GM23338 (cell line): ENCODE results near the gene CNTN3. TPM values are rescaled to one million over a fixed set of nuclear protein-coding genes. Genes with fewer than 3 reads are reported as not detected.

Experiments used
- ATAC-seq: fragments of 200-7000 bp; cut with Tn5 transposase; 3 replicates; pipeline ENCODE4 v1.9.1; 2020
- DNase-seq: peaks from one replicate; pipeline ENCODE4 v3.0.0-alpha.2; 2015; ENCODE audit warnings: low spot score
- H2AFZ ChIP-seq: fragments of 200-600 bp; sonication (generic); 2 replicates; pipeline ENCODE4 v1.8.0; 2016; ENCODE audit warnings: antibody characterized with exemption, mild to moderate bottlenecking, moderate library complexity
- H3F3A ChIP-seq: fragments of 200-600 bp; sonication (generic); replicated peaks from 2 replicates; pipeline ENCODE4 v1.8.0; 2017; ENCODE audit warnings: antibody characterized with exemption, mixed run types, low read depth
- H3K27ac ChIP-seq: fragments of 200-600 bp; sonication (generic); 2 replicates; pipeline ENCODE4 v1.6.1; 2016; ENCODE audit warnings: low read depth
- H3K27me3 ChIP-seq: fragments of 200-600 bp; sonication (generic); 2 replicates; pipeline ENCODE4 v1.8.0; 2016; ENCODE audit warnings: mild to moderate bottlenecking, mixed run types, moderate library complexity; ENCODE audit not compliant: insufficient read depth
- H3K36me3 ChIP-seq: fragments of 200-600 bp; sonication (generic); 2 replicates; pipeline ENCODE4 v1.8.0; 2016; ENCODE audit warnings: mild to moderate bottlenecking; ENCODE audit not compliant: insufficient read depth
- H3K4me1 ChIP-seq: fragments of 200-600 bp; sonication (generic); 2 replicates; pipeline ENCODE4 v1.8.0; 2016; ENCODE audit warnings: mild to moderate bottlenecking, moderate library complexity; ENCODE audit not compliant: insufficient read depth
- H3K4me2 ChIP-seq: fragments of 200-600 bp; sonication (generic); 2 replicates; pipeline ENCODE4 v1.7.1; 2017; ENCODE audit warnings: mixed run types
- H3K4me3 ChIP-seq: fragments of 200-600 bp; sonication (generic); 2 replicates; pipeline ENCODE4 v1.6.1; 2016; ENCODE audit warnings: mixed run types
- H3K79me2 ChIP-seq: fragments of 200-600 bp; sonication (generic); replicated peaks from 2 replicates; pipeline ENCODE4 v1.8.0; 2017; ENCODE audit warnings: mild to moderate bottlenecking; ENCODE audit not compliant: insufficient read depth
- H3K9me2 ChIP-seq: fragments of 200-600 bp; sonication (generic); 2 replicates; pipeline ENCODE4 v1.8.0; 2017; ENCODE audit not compliant: insufficient read depth
- H4K20me1 ChIP-seq: fragments of 200-600 bp; sonication (generic); replicated peaks from 2 replicates; pipeline ENCODE4 v1.8.0; 2017; ENCODE audit warnings: mild to moderate bottlenecking; ENCODE audit not compliant: insufficient read depth
- H3K27ac Mint-ChIP-seq: 2 replicates; pipeline ENCODE4 v1.8.0; 2020; ENCODE audit warnings: inconsistent platforms, mild to moderate bottlenecking, moderate library complexity, mixed read lengths
- H3K27me3 Mint-ChIP-seq: 3 replicates; pipeline ENCODE4 v1.8.0; 2022; ENCODE audit warnings: low read depth, mild to moderate bottlenecking, moderate library complexity, mixed read lengths, inconsistent platforms; ENCODE audit not compliant: insufficient read depth, poor library complexity
- H3K36me3 Mint-ChIP-seq: 3 replicates; pipeline ENCODE4 v1.8.0; 2021; ENCODE audit warnings: low read depth, mild to moderate bottlenecking, inconsistent platforms, moderate library complexity, mixed read lengths
- H3K4me1 Mint-ChIP-seq: 3 replicates; pipeline ENCODE4 v1.8.0; 2020; ENCODE audit warnings: mild to moderate bottlenecking, inconsistent platforms, mixed read lengths
- H3K4me3 Mint-ChIP-seq: 3 replicates; pipeline ENCODE4 v1.8.0; 2021; ENCODE audit warnings: moderate library complexity, mild to moderate bottlenecking, inconsistent platforms, mixed read lengths
- H3K9me3 Mint-ChIP-seq: 3 replicates; pipeline ENCODE4 v1.8.0; 2020; ENCODE audit warnings: moderate library complexity, mild to moderate bottlenecking, inconsistent platforms, mixed read lengths
- CREB1 ChIP-seq: fragments of 250-450 bp; sonication (Bioruptor Pico); IDR thresholded peaks from 2 replicates; pipeline ENCODE4 v1.5.0; 2020; ENCODE audit warnings: low read depth, mild to moderate bottlenecking, moderate library complexity
- CTCF ChIP-seq, 2 experiments: fragments of 200-600 bp in 1 of 2; sonication (generic) in 1 of 2; conservative IDR thresholded peaks; 2 replicates each; pipeline versions ENCODE4 v1.5.1 to v1.6.1; 2016 to 2017; ENCODE audit warnings: antibody characterized with exemption in 2 of 2, low read depth in 2 of 2, mild to moderate bottlenecking in 2 of 2, moderate library complexity in 1 of 2
- ETS1 ChIP-seq: IDR thresholded peaks from 2 replicates; pipeline ENCODE4 v1.6.1; 2016; ENCODE audit warnings: antibody characterized with exemption
- EZH2 ChIP-seq: fragments of 200-600 bp; sonication (generic); IDR thresholded peaks from one replicate; pipeline ENCODE4 v1.8.0; 2017; ENCODE audit warnings: antibody characterized with exemption, mild to moderate bottlenecking, low read depth; ENCODE audit not compliant: unreplicated experiment
- POLR2AphosphoS5 ChIP-seq: IDR thresholded peaks from 2 replicates; pipeline ENCODE4 v1.6.1; 2016; ENCODE audit warnings: antibody characterized with exemption, low read depth
- REST ChIP-seq: IDR thresholded peaks from one replicate; pipeline ENCODE4 v1.6.1; 2018; ENCODE audit warnings: antibody characterized with exemption; ENCODE audit not compliant: unreplicated experiment
- STAT1 ChIP-seq: IDR thresholded peaks from one replicate; pipeline ENCODE4 v1.6.1; 2016; ENCODE audit warnings: antibody characterized with exemption; ENCODE audit not compliant: unreplicated experiment
- ZNF114 ChIP-seq: fragments of 250-450 bp; sonication (Bioruptor Pico); IDR thresholded peaks from 2 replicates; pipeline ENCODE4 v1.5.0; 2020; ENCODE audit warnings: mild to moderate bottlenecking, moderate library complexity
- ZNF462 ChIP-seq: fragments of 250-450 bp; sonication (Bioruptor Pico); IDR thresholded peaks from 2 replicates; pipeline ENCODE4 v1.5.0; 2020; ENCODE audit warnings: mild to moderate bottlenecking, moderate library complexity
- polyA plus RNA-seq: library from polyadenylated mRNA; unstranded; fragments of >200 nt; fragmentation: Nextera tagmentation; extraction: Ambion mirVana; gene quantifications from 2 replicates; pipeline ENCODE4 v1.2.1, GENCODE V29; 2016
- total RNA-seq: library from RNA; depleted of rRNA; stranded (reverse); fragments of >200 nt; shearing (Covaris generic); gene quantifications from 2 replicates; pipeline ENCODE4 v1.2.3, GENCODE V29; 2014

The CNTN3 gene
- total and polyA plus RNA-seq, 2 experiments from 2014 or later, result 0.05 to 0.24 TPM

GRCh38 chr3:74636981-74637380, 22.5 kb upstream of the CNTN3 start (continued):
- TF ChIP-seq REST, result no peak

GRCh38 chr3:74633021-74633420, 18.6 kb upstream of the CNTN3 start:
- DNase-seq (no peak), ATAC-seq (no peak)
- H3K9me3 Mint-ChIP-seq, result no peaks in the 10 kb centered on the region
- Histone ChIP-seq H3K4me3 (no peak overlapping the region), H3K9me2 (no peaks in the 10 kb centered on the region), H3K79me2 (no peaks in the 10 kb centered on the region), H4K20me1 (no peaks in the 10 kb centered on the region), H3K4me1 (no peaks in the 10 kb centered on the region), H3F3A (no peaks in the 10 kb centered on the region), H3K27me3 (no peaks in the 10 kb centered on the region), H3K4me2 (no peak overlapping the region), H3K27ac (no peak overlapping the region), H3K36me3 (no peaks in the 10 kb centered on the region), H2AFZ (no peak overlapping the region)
- no peaks in the 10 kb centered on the region for H3K27me3 Mint-ChIP-seq
- H3K4me1 Mint-ChIP-seq, result no peaks in the 10 kb centered on the region
- no peaks in the 10 kb centered on the region for H3K36me3 Mint-ChIP-seq
- no peak overlapping the region for H3K27ac Mint-ChIP-seq
- H3K4me3 Mint-ChIP-seq, result no peak overlapping the region
- TF ChIP-seq STAT1 (no peak), CREB1 (no peak), ETS1 (no peak), REST (no peak), ZNF114 (CRISPR knock-in tag) (no peak), POLR2AphosphoS5 (no peak), CTCF (conservative IDR thresholded peaks at IDR 0.05; ENCODE audit: low read depth in 2 of 2) (no peak), EZH2 (no peak), ZNF462 (CRISPR knock-in tag) (no peak)
